K562 (cell line): ENCODE measurements around the gene POLR3GL. TPM values are rescaled to one million over a fixed set of nuclear protein-coding genes. Genes with fewer than 3 reads are reported as not detected.
A peak's percentile ranks its signal among the peaks of the same experiment; 100 is the strongest.

Experiments
- ATAC-seq: fragments of 200-7000 bp; cut with Tn5 transposase; 3 replicates; pipeline ENCODE4 v1.9.1; 2020; ENCODE audit warnings: moderate library complexity
- BruUV-seq: library from RNA; stranded (reverse); fragments of 400-500 nt; replicated peaks from 2 replicates; lab custom pipeline; 2021; lab: Mats Ljungman, UMichigan
- CTCF ChIA-PET: fragments of 300-600 bp; formaldehyde crosslinking; extraction: SDS; loops from one replicate; lab custom pipeline; 2021; ENCODE audit warnings: low intra/inter-chr PET ratio; lab: Yijun Ruan, JAX
- POLR2A ChIA-PET: fragments of 300-600, 350-650 bp; sonication (Branson Sonifier 250); formaldehyde crosslinking; extraction: SDS; loops from one replicate; lab custom pipeline; 2021; ENCODE audit warnings: antibody characterized with exemption, inconsistent platforms; lab: Yijun Ruan, JAX
- DNase-seq, 4 experiments: peaks; one replicate each; pipeline versions ENCODE4 v3.0.0 to v3.0.0-alpha.2; 2011 to 2018; ENCODE audit warnings: low spot score in 3 of 4, mixed read lengths in 3 of 4; ENCODE audit errors: extremely low read depth in 1 of 4
- FAIRE-seq: peaks from 2 replicates; lab custom pipeline; 2011; peaks lifted over from hg19 to GRCh38; lab: Jason Lieb, UNC
- H2AFZ ChIP-seq: 2 replicates; pipeline ENCODE4 v1.6.0; 2011; ENCODE audit warnings: low read depth, low read length, control low read depth, inconsistent platforms
- H3K27ac ChIP-seq: fragments of 200-600 bp; 3 replicates; pipeline ENCODE4 v1.8.0; 2011; ENCODE audit warnings: low read depth, mild to moderate bottlenecking, control low read depth, inconsistent platforms, low read length, moderate library complexity, mixed read lengths; ENCODE audit errors: extremely low read depth
- H3K27me3 ChIP-seq, 2 experiments: fragments of 300-600 bp in 1 of 2; 2 replicates in 1 of 2; 3 replicates in 1 of 2; pipeline versions ENCODE4 v1.6.0 to v1.8.0; 2011; ENCODE audit warnings: inconsistent platforms in 2 of 2, low read length in 2 of 2, mild to moderate bottlenecking in 1 of 2, mixed read lengths in 1 of 2, moderate library complexity in 1 of 2; ENCODE audit not compliant: control insufficient read depth in 2 of 2, insufficient read depth in 2 of 2
- H3K36me3 ChIP-seq: fragments of 300-600 bp; 3 replicates; pipeline ENCODE4 v1.8.0; 2011; ENCODE audit warnings: mild to moderate bottlenecking, low read length, inconsistent platforms; ENCODE audit not compliant: control insufficient read depth, insufficient read depth
- H3K4me1 ChIP-seq, 2 experiments: fragments of 200-600 bp in 1 of 2; replicated peaks in 1 of 2; 2 replicates in 1 of 2; 3 replicates in 1 of 2; pipeline versions ENCODE4 v1.5.1 to v1.8.0; 2011; ENCODE audit warnings: inconsistent platforms in 2 of 2, low read length in 2 of 2, mild to moderate bottlenecking in 1 of 2, mixed read lengths in 1 of 2, moderate library complexity in 1 of 2; ENCODE audit not compliant: control insufficient read depth in 2 of 2, insufficient read depth in 2 of 2
- H3K4me2 ChIP-seq: 2 replicates; pipeline ENCODE4 v1.6.1; 2011; ENCODE audit warnings: low read length, control low read depth, inconsistent platforms, mixed read lengths; ENCODE audit not compliant: insufficient read depth
- H3K4me3 ChIP-seq: fragments of 200-600 bp; sonication (generic), shearing (Covaris generic); 2 replicates; pipeline ENCODE4 v1.5.1; 2016; ENCODE audit warnings: control low read depth, inconsistent platforms
- H3K79me2 ChIP-seq: fragments of 200-600 bp; 3 replicates; pipeline ENCODE4 v1.8.0; 2011; ENCODE audit warnings: low read length, inconsistent platforms; ENCODE audit not compliant: control insufficient read depth, insufficient read depth
- H3K9ac ChIP-seq, 2 experiments: 2 replicates each; pipeline versions ENCODE4 v1.6.0 to v1.6.1; 2011; ENCODE audit warnings: low read depth in 2 of 2, low read length in 2 of 2, control low read depth in 1 of 2, inconsistent platforms in 1 of 2, mild to moderate bottlenecking in 1 of 2, mixed read lengths in 1 of 2; ENCODE audit not compliant: insufficient read depth in 1 of 2
- H3K9me1 ChIP-seq: one replicate; pipeline ENCODE4 v1.6.0; 2011; ENCODE audit warnings: inconsistent platforms, mild to moderate bottlenecking, low read length, moderate library complexity; ENCODE audit not compliant: control insufficient read depth, insufficient read depth
- H3K9me3 ChIP-seq: replicated peaks from 2 replicates; pipeline ENCODE4 v1.5.1; 2011; ENCODE audit warnings: low read depth, low read length, inconsistent platforms; ENCODE audit not compliant: control insufficient read depth, insufficient read depth
- H4K20me1 ChIP-seq: replicated peaks from 2 replicates; pipeline ENCODE4 v1.6.1; 2011; ENCODE audit warnings: low read length, inconsistent platforms, mixed read lengths; ENCODE audit not compliant: control insufficient read depth, insufficient read depth
- ESRRA ChIP-seq: fragments of 450-650 bp; IDR thresholded peaks from 2 replicates; pipeline ENCODE4 v1.6.1; 2014; ENCODE audit warnings: low read depth, mild to moderate bottlenecking, moderate library complexity, borderline replicate concordance
- KHSRP ChIP-seq: fragments of 450-650 bp; IDR thresholded peaks from 2 replicates; pipeline ENCODE4 v1.6.1; 2017
- NR2C1 ChIP-seq, 2 experiments: fragments of 450-650 bp; IDR thresholded peaks; 2 replicates each; pipeline ENCODE4 v1.6.1; 2017; ENCODE audit warnings: mild to moderate bottlenecking in 2 of 2, antibody characterized with exemption in 1 of 2, inconsistent platforms in 1 of 2, missing compliant biosample characterization in 1 of 2, missing genetic modification characterization in 1 of 2
- RNF2 ChIP-seq: sonication (generic); IDR thresholded peaks from 2 replicates; pipeline ENCODE4 v1.6.1; 2016
- WGBS: fragments of 100-300 bp; shearing (Covaris generic); methylation state at CpG from one replicate; pipeline ENCODE4 v1.1.6; 2016; ENCODE audit warnings: low coverage, mixed read lengths; ENCODE audit not compliant: insufficient coverage; ENCODE audit errors: missing lambda C conversion rate; 5-methylcytosine and 5-hydroxymethylcytosine counted together
- in situ Hi-C: fragments of 300-500 bp; cut with MboI; formaldehyde crosslinking; loops from 4 replicates; pipeline ENCODE4 v1.15.0; 2018; ENCODE audit warnings: inconsistent platforms, mixed read lengths
- intact Hi-C: fragments of 100-400 bp; cut with micrococcal nuclease; formaldehyde crosslinking; loops from 2 replicates; pipeline ENCODE4 v1.14.2; 2022
- polyA plus RNA-seq, 8 experiments: library from polyadenylated mRNA; depleted of rRNA in 4 of 8; stranded (reverse) in 5 of 8; unstranded in 3 of 8; fragments of >200 nt; fragmentation: Nextera tagmentation in 2 of 8; fragmentation: Illumina TruSeq in 1 of 8; extraction: Ambion mirVana in 2 of 8; extraction: Trizol in 1 of 8; gene quantifications; 2 replicates each; pipeline versions ENCODE4 v1.2.1 to v1.2.3, GENCODE V29; 2011 to 2014; ENCODE audit warnings: inconsistent platforms in 1 of 8, missing spikeins in 1 of 8
- total RNA-seq, 7 experiments: library from RNA; depleted of rRNA in 6 of 7; stranded (reverse); fragments of >200 nt in 6 of 7; fragmentation: Illumina TruSeq in 2 of 7; extraction: Trizol in 2 of 7; gene quantifications; 2 replicates each; pipeline versions ENCODE4 v1.2.1 to v1.2.3, GENCODE V29; 2011 to 2021; ENCODE audit warnings: low replicate concordance in 1 of 7
- TF ChIP-seq, protein P1 (sequence below): sonication (generic); IDR thresholded peaks from 2 replicates; pipeline ENCODE4 v1.6.1; 2016

The POLR3GL gene
- total and polyA plus RNA-seq, 9 of the 15 experiments (the other 6 are each of a cell fraction or from before 2014, with no cell fraction given) = 14.6 to 48.4 (median 38.2) TPM

DNA sequence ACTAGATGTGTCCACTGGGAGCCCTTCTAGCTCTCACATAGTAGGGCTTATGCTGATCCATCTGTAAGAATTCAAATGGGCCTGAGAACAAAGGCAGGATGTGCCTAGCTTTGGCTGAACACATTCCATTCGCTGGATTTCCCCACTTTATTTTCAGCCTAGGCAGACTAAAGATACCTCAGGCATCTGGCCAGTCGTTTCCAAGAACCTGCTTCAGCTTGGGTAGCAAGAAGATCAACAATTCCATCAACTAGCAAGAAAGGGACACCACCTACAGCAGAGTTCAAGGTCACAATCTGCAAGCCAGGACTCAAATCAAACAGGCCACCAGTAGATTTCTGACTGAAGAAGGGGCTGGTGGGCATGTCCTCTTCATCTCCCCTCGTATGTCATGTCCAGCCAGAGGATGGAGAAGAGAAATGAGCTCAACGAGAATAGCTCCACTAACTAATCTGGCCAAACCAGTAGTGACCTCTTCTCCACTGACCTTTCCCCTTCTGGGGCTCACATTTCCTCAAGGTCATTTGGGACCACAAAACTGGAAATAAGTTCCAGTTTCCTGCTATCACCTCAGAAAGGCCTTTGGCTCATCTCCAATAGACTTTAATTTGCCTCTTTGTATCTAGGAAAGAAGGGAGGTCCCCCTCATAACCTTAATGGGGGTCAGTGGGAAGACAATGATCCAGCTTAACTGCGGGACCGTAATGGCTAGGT lies 17.7 kb downstream of the POLR3GL start:
- in situ Hi-C loops = no loop called here
- Histone ChIP-seq H3K9ac (no peak overlapping the region; a peak in 1 of 4 replicates), H3K4me2 (no peak overlapping the region), H3K4me1 (peaks cover 34 to 79% of the 10 kb centered on the region in 2 experiments), H3K9me3 (no peaks in the 10 kb centered on the region), H3K4me3 (no peak overlapping the region), H2AFZ (no peak overlapping the region), H3K79me2 (peaks cover 25% of the 10 kb centered on the region), H3K27ac (peak overlapping the region; percentile 33; the same call in 2 of the 3 replicates), H3K27me3 (no peaks in the 10 kb centered on the region), H3K9me1 (no peaks in the 10 kb centered on the region), H4K20me1 (no peaks in the 10 kb centered on the region), H3K36me3 (peaks cover 14% of the 10 kb centered on the region)
- FAIRE-seq = no peak
- 47% methylated on average over 6 of the region's 6 CpGs for whole genome bisulfite sequencing
- intact Hi-C loops = no loop called here
- ChIA-PET CTCF (no interaction called here), POLR2A (interaction anchor here (0.5 to 15.5 kb wide), 7 partner anchors 11 to 189 kb away, joined by 3 to 320 read pairs (median 4); partner anchors contain the start of genes ANKRD34A, PEX11B, POLR3GL and TXNIP)
- DNase-seq = no peak
- TF ChIP-seq KHSRP (no peak), ESRRA (peak; percentile 88), RNF2 (no peak), NR2C1 (IDR thresholded peaks at IDR 0.05) (peak; percentile 55; the same call in 1 of the 2 replicates), NR2C1 (tag; IDR thresholded peaks at IDR 0.05) (peak; percentile 44)
- TF ChIP-seq, protein P1, sequence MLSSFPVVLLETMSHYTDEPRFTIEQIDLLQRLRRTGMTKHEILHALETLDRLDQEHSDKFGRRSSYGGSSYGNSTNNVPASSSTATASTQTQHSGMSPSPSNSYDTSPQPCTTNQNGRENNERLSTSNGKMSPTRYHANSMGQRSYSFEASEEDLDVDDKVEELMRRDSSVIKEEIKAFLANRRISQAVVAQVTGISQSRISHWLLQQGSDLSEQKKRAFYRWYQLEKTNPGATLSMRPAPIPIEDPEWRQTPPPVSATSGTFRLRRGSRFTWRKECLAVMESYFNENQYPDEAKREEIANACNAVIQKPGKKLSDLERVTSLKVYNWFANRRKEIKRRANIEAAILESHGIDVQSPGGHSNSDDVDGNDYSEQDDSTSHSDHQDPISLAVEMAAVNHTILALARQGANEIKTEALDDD = peak; percentile 48
- no peak for ATAC-seq
- no TSS peak for BruUV-seq
